Measurements from ENCODE around the gene RPUSD4.

Gene RPUSD4

DNA sequence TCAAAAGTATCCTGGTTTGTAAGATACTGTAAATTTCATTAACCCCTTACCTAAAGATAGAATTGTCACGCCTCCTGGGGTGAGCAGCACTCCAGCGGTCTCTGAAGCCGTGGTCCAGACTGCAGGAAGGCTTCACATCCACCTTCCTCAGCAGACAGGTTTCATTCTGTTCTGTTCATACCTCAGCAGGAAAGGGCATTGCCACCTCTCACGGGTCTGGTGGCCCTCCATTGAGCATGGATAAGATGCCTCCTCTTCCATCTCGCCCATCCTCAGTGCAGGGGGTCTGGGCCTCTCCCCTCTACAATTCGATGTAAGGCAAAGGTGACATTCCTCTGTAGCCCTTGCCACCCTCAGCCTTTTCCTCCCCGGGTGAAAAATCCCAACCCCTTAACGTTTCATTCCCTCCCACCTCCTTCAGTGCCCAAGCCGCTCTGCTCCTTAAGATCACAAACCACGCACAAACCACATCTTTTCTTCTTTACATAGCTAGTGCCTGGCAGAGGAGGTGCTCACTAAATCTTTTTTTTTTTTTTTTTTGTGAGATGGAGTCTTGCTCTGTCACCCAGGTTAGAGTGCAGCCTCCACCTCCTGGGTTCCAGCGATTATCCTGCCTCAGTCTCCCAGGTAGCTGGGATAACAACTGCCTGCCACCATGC, 28.5 kb downstream of the RPUSD4 start:
- DNase-seq (ENCODE audit: low spot score) = no peak

GRCh38 chr11:126181939-126182730, 29.3 kb downstream of the RPUSD4 start:
- DNase-seq (ENCODE audit: low spot score) = no peak

DNA sequence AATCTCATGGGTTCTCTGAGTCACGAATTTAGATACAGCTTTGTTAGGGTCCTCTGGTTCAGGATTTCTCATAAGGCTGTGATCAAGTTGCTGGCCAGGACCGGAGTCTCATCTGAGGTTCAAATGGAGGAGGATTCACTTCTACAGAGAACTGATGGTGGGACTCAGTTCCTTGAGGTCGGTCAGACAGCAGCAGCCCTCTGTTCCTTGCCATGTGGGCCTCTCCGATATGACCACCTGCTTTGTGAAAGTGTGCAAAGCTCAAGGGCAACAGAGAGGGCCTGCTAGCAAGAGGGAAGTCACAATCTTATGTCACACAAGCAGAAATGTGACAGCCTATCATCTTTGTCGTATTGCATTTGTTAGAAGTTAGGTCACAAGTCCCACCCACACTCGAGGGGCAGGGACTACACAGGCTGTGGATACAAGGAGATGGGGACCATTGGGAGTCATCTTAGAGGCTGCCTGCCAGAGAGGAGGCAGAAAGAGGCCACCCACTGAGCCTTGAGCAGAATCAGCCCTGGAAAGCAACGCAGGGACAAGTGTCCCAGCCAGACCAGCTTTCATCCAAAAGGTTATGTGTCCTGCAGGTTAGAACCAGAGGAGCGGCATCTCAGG, 34.5 kb downstream of the RPUSD4 start:
- no peak for DNase-seq (ENCODE audit: low spot score)

DNA sequence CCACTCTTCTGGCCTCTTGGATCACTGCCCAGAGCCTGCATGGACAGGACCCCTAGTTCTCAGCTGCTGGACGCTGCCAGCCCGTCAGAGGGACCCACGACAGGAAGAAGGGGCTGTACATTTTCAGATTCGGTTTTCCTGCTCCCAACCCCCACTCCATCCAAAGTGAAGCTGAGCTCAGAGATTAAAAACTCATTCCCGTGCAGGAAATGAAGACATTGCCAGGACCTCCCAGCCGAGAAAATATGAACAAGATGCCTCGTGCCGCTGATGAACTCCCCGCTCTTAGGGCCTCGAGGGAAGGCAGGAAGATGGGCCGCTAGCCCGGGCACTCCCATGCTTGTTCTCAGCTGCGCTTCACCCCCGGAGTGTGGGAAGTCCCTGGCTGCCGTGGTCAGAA, 36.1 kb downstream of the RPUSD4 start:
- no peak for DNase-seq (ENCODE audit: low spot score)

- no peak for DNase-seq (ENCODE audit: low spot score)
Observed at GRCh38 chr11:126174816-126175215, 36.6 kb downstream of the RPUSD4 start.

GRCh38 chr11:126173257-126173656, 38.2 kb downstream of the RPUSD4 start:
- no peak for DNase-seq (ENCODE audit: low spot score)

GRCh38 chr11:126172596-126173038, 38.8 kb downstream of the RPUSD4 start:
- DNase-seq (ENCODE audit: low spot score) = peak; percentile 37

GRCh38 chr11:126169291-126169690, 42.2 kb downstream of the RPUSD4 start:
- DNase-seq (ENCODE audit: low spot score) = no peak

DNA sequence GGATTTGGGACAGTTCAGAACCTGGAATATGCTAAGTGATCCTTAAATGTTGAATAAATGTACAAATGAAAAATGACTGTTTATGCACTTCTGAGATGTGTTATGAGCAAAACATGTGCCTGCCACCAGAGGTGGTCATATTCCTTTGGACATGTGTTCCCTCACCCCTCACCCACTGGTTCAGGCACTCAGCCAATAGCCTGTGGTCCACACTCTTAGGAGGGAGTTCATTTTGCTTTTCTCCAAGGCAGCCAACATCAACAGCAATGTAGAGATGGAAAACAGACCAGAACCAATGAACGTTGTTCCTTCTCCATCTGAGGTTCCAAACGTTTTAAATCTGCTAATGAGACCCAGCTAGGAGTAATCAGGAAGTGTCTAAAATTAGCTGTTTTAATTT, 44.0 kb downstream of the RPUSD4 start:
- no peak for DNase-seq (ENCODE audit: low spot score)

- no peak for DNase-seq (ENCODE audit: low spot score)
Observed at GRCh38 chr11:126166413-126166812, 45.0 kb downstream of the RPUSD4 start.

DNA sequence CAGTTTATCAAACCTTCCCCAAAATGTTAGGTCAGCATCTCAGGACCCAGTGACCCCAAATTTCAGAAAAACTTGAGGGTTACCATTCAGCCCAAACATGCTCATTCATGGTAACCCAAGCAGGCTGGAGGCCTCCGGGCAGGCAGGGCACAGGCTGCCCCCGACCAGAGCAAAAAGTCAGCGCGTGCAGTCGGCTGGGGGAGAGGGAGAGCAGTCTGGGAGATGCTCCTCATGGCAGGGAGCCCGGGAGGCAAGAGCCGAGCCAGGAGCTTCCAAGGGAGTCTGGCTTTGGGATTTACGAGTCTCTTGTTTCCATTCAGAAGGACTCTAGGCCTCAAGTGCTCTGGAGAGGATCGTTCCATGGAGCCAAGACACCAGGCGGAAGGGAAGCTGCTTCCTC, 45.7 kb downstream of the RPUSD4 start:
- DNase-seq (ENCODE audit: low spot score) = no peak

DNA sequence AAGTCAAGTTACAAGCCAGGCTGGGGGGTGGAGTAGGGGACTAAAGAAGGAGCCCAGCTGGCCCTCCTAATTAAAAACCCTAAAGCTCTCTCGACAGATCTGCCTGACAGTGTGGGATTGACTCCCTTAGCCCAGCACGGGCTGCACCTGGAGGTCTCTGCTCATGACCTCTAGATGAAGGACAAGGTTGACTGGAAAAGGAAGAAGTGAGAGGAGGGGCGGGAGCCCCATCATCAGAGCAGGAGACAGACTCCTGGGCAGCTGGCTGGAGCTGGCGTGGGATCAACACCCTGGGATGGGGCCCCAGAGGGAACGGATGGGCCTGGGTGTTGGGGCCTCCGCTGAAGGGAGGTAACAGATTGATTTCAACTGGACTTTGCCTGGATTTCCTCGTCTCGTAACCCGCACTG, 46.1 kb downstream of the RPUSD4 start:
- DNase-seq (ENCODE audit: low spot score) = no peak

DNA sequence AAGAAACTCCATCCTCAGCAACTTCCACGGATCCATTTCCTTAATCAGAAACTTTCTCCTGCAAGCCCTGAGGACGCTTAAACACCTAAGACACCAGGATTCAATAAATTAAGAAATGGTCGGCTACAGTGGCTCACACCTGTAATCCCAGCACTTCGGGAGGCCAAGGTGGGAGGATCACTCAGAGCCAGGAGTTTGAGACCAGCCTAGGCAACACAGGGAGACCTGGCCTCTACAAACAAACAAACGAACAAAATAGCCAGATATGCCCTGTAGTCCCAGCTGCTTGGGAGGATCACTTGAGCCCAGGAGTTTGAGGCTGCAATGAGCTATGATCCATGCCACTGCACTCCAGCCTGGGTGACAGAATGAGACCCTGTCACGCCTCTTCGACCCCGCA, 46.7 kb downstream of the RPUSD4 start:
- no peak for DNase-seq (ENCODE audit: low spot score)

DNA sequence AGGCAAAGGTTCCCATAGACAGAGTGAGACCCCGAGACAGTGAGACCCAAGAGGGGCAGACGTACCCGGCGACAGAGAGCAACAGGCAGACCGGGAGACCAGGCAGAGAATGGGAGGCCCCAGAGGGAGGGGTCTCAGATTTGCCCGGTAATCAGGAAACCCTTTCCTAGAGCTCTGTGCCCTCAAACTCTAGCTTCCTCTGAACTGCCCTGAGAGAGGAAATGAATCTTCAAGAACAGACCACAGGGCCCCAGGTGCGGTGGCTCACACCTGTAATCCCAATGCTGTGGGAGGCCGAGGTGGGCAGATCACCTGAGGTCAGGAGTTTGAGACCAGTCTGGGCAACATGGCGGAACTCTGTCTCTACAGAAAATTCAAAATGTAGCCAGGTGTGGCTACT, 47.7 kb downstream of the RPUSD4 start:
- DNase-seq (ENCODE audit: low spot score) = no peak

DNA sequence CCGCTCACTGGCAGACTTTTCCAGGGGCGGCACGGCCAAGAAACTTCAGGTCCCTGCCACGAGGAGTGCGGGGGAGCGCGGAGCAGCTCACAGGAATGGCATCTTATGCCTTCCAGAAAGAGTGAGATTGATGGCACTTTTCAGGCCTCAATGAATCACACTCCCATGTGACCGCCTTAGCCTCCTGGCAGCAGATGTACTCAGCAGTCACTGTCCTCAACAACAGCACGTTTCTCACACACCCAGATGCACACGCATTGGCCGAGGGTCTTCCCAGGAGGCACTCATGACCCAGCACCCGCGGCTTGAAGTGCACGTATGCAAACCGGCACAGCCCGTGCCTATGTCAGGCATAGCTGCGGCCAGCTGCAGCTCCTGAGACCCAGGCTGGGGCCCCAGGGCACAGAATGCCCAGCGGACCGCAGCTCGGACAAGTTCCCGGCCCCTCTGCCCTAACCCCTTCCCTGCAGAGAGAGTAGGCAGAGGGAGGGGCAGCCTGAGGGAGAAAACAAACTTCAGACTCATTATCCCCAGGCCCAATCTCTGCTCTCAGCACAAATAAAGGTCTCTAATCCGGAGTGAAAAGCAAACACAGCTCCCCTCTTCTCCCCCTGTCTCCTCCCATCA, 48.3 kb downstream of the RPUSD4 start:
- DNase-seq (ENCODE audit: low spot score) = peak; percentile 38

GRCh38 chr11:126162306-126163030, 49.0 kb downstream of the RPUSD4 start:
- DNase-seq (ENCODE audit: low spot score) = no peak

DNA sequence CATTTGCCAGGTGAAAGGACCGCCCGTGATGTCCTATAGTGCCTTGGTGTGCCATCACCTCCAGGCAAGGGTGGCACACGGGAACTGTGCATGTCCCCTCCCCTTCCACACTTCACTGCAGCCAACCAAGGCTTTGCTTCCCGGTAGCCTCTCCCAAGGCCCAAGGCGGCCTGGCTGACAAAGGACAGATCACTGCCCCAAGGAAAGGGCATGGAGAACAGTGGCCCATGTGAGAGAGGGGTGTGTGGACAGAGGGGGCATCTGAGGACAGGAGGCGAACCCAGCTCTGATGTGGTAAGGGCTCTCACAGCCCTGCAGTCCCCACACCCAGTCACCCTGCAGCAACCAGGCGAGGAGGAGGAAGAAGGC, 50.4 kb downstream of the RPUSD4 start:
- no peak for DNase-seq (ENCODE audit: low spot score)

GRCh38 chr11:126160345-126161022, 51.0 kb downstream of the RPUSD4 start:
- no peak for DNase-seq (ENCODE audit: low spot score)

DNA sequence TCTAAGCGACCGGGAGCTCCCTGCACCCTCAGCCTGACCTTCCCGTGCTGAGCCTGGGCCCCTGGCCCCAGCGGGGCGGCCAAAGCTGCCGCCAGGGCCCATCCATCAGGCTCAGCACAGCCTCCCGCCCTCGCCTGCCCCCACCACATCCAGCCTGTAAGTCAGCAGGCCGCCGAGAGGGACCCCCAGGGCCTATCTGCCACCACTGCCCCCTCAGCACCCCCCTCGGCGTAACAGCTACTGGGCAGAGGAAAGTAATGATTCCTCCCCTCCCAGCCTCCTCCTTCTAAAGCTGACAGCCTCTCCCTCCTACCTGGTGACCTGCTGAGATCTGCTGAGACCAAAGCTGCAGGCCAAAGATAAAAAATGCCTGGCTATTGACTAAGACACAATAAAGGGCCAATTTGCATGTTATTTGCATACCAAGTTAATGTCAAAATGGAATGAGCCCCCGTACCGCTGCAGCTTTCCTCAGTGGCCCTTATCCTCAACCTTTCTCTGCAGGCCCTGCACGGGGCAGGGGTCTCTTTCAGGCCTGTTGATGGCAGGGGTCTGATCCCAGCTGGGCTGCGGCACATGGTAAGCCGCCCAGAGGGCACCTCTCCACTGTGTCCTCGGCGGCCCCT, 51.6 kb downstream of the RPUSD4 start:
- DNase-seq (ENCODE audit: low spot score) = no peak

DNA sequence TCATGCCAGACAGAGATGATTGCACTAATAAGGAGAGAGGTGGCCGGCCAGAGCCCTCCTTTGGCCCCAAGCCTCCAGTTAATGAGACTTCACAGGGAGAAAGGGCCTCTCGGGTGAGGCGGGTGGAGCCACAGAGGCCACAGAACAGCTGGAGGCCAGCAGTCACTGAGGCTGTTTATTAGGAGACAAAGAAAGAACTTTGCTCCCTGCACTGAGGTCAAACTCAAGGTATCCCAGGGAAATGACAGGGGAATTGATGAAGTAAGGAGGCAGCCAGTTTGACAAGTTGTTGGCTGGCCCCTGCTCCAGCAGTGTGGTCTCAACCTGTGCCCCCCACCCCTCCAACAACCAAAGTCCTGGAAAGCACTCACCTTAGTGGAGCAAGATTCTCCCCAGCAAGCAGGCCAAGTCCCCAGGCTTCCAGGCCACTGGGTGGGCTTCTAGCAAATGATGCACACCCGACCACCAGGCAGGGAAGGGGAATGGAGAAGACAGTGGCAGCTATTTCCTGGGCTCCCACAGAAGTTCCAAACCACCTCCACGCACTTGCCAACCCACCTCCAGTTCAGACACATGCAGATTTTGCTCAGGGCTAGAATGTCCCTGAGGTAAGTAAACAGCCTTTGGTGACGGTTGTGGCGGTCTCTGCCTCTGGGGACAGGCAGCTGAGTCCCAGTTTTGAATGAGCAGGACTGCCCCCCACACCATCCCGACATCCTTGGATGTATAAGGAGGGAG, 53.2 kb downstream of the RPUSD4 start:
- no peak for DNase-seq (ENCODE audit: low spot score)
